Activated CD4-positive, alpha-beta T cell treated with anti-CD3 and anti-CD28 coated beads, Interleukin-2, amount 10 ng/mL, durations not matched to agents 24 days and 14 days (primary cell): ENCODE measurements around the gene RAB6A. TPM values are rescaled to one million over a fixed set of nuclear protein-coding genes. Genes with fewer than 3 reads are reported as not detected.
"Not testable (repeated sequence)": the region's sequence is repeated elsewhere in the genome, so short reads cannot be mapped to it uniquely, and the experiment has no call there.

Source experiments
- DNase-seq: peaks from one replicate; pipeline ENCODE4 v3.0.0; 2022
- H3K27ac Mint-ChIP-seq: one replicate; pipeline ENCODE4 v1.8.0; 2022; ENCODE audit warnings: mild to moderate bottlenecking, mixed read lengths
- H3K27me3 Mint-ChIP-seq: one replicate; pipeline ENCODE4 v1.8.0; 2022; ENCODE audit warnings: mixed read lengths
- H3K36me3 Mint-ChIP-seq: one replicate; pipeline ENCODE4 v1.8.0; 2022; ENCODE audit warnings: low read depth, mild to moderate bottlenecking, mixed read lengths
- H3K4me1 Mint-ChIP-seq: one replicate; pipeline ENCODE4 v1.8.0; 2021; ENCODE audit warnings: mixed read lengths
- H3K4me3 Mint-ChIP-seq: one replicate; pipeline ENCODE4 v1.8.0; 2022; ENCODE audit warnings: mild to moderate bottlenecking, moderate library complexity, mixed read lengths
- H3K9me3 Mint-ChIP-seq: one replicate; pipeline ENCODE4 v1.8.0; 2021; ENCODE audit warnings: mixed read lengths
- intact Hi-C: fragments of 100-400 bp; cut with micrococcal nuclease; formaldehyde crosslinking; loops from one replicate; pipeline ENCODE4 v1.15.1; 2023
- total RNA-seq: library from RNA; stranded (reverse); gene quantifications from 2 replicates; pipeline ENCODE4 v1.2.3, GENCODE V29; 2022

RAB6A gene
- total RNA-seq, 1 donor from 2014 or later: 79.5 TPM

DNA sequence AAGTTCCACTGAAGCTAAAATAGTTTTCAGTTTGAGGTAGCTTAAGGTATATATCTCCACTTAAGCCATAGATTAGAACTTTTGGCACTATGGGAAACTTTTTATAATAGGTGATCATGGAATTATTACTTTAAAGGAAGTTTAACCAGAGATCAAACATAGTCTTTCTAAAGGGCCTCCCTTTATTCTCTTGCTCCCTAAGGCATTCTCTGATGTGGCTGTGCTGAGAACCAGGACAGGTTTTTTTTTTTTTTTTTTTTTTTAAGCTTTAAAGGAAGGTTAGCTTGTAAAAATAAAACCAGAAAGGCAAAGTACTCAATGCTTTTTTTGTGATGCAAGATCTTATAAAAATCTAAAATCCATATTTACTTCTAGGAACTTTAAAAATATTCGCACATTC is 23.9 kb upstream of the RAB6A start:
- no peak for DNase-seq
- H3K36me3 Mint-ChIP-seq: no peaks in the 10 kb centered on the region
- no peaks in the 10 kb centered on the region for H3K27me3 Mint-ChIP-seq
- H3K4me1 Mint-ChIP-seq: peaks cover 14% of the 10 kb centered on the region
- H3K9me3 Mint-ChIP-seq: no peaks in the 10 kb centered on the region
- H3K4me3 Mint-ChIP-seq: no peak overlapping the region
- no peak overlapping the region for H3K27ac Mint-ChIP-seq
- intact Hi-C loops: loop anchor here (5.0 kb wide), 1 partner anchor 388 kb away; the partner anchor contains the start of genes C2CD3 and PPME1

DNA sequence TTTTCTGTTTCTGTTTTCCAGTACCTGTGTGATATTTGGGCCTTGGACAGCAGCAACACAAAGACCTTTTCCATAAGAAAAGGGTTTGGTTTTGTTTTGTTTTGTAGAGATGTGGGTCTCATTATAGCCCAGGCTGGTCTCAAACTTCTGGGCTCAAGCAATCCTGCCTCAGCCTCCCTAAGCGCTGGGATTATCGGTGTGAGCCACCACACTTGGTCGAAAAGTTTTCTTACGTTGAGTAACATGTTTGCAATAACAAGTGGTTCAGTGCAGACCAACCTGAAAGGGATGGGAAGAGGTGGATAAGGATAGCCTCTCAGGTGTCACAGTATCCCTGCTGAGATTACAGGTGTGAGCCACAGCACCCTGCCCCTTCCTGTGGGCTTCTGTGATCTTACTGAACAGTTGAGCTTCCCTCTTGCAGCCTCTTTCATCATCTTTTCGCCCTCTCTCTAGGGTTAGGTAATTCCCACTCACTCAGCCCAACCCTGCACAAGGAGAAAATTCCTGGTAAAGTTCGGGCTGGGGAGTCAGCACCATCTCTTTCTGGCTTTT is 23.3 kb upstream of the RAB6A start:
- Mint-ChIP-seq H3K27ac (no peak overlapping the region), H3K27me3 (no peaks in the 10 kb centered on the region), H3K4me3 (no peak overlapping the region), H3K36me3 (no peaks in the 10 kb centered on the region), H3K9me3 (no peaks in the 10 kb centered on the region), H3K4me1 (peaks cover 12% of the 10 kb centered on the region)
- DNase-seq: no peak
- intact Hi-C loops: no loop called here

DNA sequence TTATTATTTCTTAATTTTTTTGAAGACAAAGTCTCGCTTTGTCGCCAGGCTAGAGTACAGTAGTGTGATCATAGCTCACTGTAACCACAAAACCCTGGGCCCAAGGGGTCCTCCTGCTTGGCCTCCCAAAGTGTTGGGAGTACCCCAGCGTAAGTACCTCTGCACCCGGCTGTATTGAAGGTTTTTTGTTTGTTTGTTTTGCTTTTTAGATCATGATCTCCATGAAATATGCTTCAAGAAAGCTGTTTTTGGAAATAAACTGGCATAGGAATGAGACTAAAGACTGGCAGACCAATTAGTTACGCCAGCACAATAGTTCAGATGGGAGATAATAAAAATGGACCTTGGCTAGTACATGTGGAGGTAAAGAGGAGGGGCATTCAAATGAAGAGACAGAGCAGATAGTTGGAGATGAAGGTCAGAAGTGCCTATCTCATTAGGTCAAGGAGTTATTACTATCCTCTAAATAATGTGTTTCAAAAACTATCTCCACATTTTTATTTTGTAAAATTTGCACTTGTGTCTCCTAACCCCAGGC is 22.7 kb upstream of the RAB6A start:
- H3K4me3 Mint-ChIP-seq: no peak overlapping the region
- no peaks in the 10 kb centered on the region for H3K27me3 Mint-ChIP-seq
- H3K9me3 Mint-ChIP-seq: no peaks in the 10 kb centered on the region
- H3K36me3 Mint-ChIP-seq: no peaks in the 10 kb centered on the region
- intact Hi-C loops: no loop called here
- H3K27ac Mint-ChIP-seq: no peak overlapping the region
- no peak for DNase-seq
- peaks cover 15% of the 10 kb centered on the region for H3K4me1 Mint-ChIP-seq

DNA sequence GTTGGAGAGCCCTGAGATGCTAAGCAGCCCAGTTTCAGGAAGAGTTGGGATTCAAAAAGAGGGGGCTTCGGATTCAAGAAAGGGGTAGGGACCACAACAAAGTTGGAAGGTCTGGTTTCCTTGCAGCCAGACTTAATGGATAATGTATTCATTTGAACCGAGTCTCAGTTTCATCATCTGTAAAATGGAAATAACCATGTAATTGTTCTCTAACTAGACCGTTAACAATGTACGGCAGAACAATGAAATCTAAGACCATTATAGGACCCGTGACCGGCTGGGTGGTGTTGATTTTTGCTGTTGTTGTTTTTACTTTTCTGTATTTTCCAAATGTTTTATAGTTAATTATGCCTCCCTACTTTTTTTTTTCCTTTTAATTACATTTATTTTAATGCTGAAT is 20.4 kb upstream of the RAB6A start:
- no peaks in the 10 kb centered on the region for H3K9me3 Mint-ChIP-seq
- no peaks in the 10 kb centered on the region for H3K36me3 Mint-ChIP-seq
- H3K27ac Mint-ChIP-seq: peak overlapping the region; percentile 54
- H3K4me3 Mint-ChIP-seq: no peak overlapping the region
- intact Hi-C loops: no loop called here
- no peaks in the 10 kb centered on the region for H3K27me3 Mint-ChIP-seq
- H3K4me1 Mint-ChIP-seq: peaks cover 10% of the 10 kb centered on the region
- DNase-seq: no peak

DNA sequence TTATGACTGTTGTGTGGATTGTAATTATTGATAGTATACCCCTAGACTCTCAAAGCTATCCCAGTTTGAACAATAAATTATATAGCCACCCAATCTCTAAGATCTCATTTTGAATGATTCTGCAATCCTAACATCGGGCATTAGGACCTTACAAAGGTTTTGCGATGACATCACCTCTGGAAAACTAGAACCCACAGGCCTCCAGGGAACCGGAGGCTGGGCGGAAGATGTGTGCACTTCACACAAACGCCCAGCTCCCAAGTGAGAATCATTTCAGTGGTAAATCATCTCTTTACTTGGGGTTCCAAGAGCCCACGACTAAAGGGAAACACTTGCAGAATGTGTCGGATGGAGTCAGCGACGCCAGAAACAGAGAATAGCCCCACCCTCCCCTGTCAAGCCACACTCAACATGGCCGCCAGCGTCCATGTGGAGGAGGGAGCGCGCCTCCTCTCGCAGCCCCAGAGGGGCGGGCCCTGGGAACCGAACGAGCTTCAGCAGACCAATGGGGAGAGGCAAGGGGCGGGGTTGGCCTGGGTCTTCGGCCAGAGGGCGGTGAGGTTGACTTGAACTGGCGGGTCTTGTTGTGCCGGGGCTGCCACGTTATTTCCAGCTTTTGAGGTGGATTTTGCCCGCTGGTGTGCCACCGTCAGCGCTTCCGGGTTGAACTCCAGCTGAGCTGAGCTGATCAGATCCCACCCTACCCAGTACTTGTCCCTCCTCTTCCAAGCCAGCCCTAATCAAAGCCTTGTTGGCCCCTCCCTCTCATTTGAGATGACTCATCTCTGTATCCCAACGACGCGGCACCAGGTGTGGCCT is 18.4 kb upstream of the RAB6A start:
- no peaks in the 10 kb centered on the region for H3K36me3 Mint-ChIP-seq
- no peaks in the 10 kb centered on the region for H3K27me3 Mint-ChIP-seq
- H3K27ac Mint-ChIP-seq: peak overlapping the region; percentile 98
- intact Hi-C loops: loop anchor here (1.0 kb wide), 3 partner anchors 9 to 97 kb away; partner anchors contain the start of genes COA4, PAAF1 and RAB6A
- H3K4me1 Mint-ChIP-seq: peaks cover 8% of the 10 kb centered on the region
- no peaks in the 10 kb centered on the region for H3K9me3 Mint-ChIP-seq
- H3K4me3 Mint-ChIP-seq: peak overlapping the region; percentile 92
- DNase-seq: peak; percentile 99

DNA sequence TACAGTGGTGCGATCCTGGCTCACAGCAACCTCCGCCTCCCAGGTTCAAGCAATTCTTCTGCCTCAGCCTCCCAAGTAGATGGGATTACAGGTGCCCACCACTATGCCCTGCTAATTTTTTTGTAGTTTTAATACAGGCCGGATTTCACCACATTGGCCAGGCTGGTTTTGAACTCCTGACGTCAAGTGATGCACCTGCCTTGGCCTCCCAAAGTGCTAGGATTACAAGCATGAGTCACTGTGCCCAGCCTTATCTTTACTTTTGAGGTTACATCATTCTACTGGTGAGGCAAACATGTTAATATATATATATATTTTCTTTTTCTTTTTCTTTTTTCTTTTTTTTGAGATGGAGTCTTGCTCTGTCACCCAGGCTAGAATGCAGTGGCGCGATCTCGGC is 9.9 kb upstream of the RAB6A start:
- H3K4me3 Mint-ChIP-seq, DNase-seq, H3K9me3 Mint-ChIP-seq, intact Hi-C loops, H3K36me3 Mint-ChIP-seq, H3K27ac Mint-ChIP-seq, H3K4me1 Mint-ChIP-seq: not testable (repeated sequence)
- H3K27me3 Mint-ChIP-seq: peaks cover 19% of the 10 kb centered on the region

DNA sequence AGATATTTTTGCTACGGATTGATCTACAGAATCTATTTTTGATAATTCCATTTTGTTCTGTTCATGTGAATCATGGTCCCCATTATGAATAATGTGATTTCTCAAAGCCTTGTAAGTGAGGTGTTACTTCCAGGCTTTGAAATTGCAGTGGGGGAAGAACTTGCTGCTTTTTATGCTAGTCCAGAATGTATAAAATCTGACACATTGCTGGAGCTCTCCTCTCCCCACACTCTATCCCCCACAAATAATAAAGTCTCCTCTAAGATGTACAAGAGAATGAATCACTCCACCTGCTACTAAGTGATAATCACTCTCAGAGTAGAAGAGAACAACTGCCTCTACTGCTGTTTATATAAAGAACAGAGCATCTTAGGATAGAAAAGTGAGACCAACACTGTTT is 5.9 kb upstream of the RAB6A start:
- no peak for DNase-seq
- intact Hi-C loops: no loop called here

DNA sequence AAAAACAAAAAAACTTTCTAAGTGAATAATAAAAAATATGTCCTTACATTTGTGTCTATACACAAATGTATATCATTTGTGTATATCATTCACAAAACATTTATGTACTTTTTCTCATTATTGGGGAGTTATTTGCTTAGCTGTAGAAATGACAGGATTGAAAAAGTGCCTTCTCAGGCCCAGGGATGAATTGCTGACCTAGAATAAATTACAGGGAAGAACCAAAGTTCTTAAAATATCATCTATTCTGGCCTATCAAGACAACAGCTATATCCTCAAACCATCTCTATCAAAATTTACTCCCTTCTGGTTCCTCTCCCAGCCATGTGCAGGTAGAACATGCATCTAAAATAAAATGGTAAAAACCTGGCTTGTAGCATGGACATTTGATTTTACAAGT is 1.9 kb upstream of the RAB6A start:
- Mint-ChIP-seq H3K27ac (no peak overlapping the region), H3K36me3 (peaks cover 4% of the 10 kb centered on the region), H3K4me1 (peaks cover 30% of the 10 kb centered on the region), H3K4me3 (no peak overlapping the region), H3K9me3 (no peaks in the 10 kb centered on the region), H3K27me3 (peaks cover 15% of the 10 kb centered on the region)
- intact Hi-C loops: no loop called here
- no peak for DNase-seq

More for the DNA sequence above, 5.9 kb upstream of the RAB6A start:
- H3K36me3 Mint-ChIP-seq: no peaks in the 10 kb centered on the region
- H3K4me3 Mint-ChIP-seq: no peak overlapping the region
- H3K27ac Mint-ChIP-seq: no peak overlapping the region
- peaks cover 19% of the 10 kb centered on the region for H3K27me3 Mint-ChIP-seq
- no peaks in the 10 kb centered on the region for H3K9me3 Mint-ChIP-seq
- peaks cover 5% of the 10 kb centered on the region for H3K4me1 Mint-ChIP-seq

DNA sequence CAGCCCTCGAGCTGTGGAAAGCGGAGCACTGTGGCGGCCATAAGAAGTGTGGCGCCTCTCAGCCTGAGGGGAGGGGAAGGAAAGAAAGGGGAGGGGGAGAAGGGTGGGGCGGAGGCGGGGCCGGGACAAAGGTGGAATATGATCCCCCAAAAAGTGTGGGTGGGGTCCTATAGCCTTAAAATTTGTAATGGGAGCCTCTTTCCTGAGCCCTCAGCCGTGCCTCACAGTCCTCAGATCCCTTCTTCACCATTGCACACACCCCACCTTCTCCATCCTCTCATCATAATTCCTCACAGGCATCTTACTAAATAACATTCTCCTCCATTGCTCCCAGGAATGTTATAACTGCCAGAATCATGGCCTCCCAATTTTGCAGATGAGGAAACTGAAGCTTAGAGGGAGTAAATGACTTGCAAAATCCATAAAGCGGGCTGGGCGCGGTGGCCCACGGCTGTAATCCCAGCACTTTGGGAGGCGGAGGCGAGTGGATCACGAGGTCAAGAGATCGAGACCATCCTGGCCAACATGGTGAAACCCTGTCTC is 600 bp upstream of the RAB6A start:
- H3K27ac Mint-ChIP-seq: peak overlapping the region; percentile 92
- H3K4me1 Mint-ChIP-seq: peaks cover 32% of the 10 kb centered on the region
- H3K36me3 Mint-ChIP-seq: peaks cover 8% of the 10 kb centered on the region
- H3K9me3 Mint-ChIP-seq: no peaks in the 10 kb centered on the region
- H3K4me3 Mint-ChIP-seq: peak overlapping the region; percentile 97
- peaks cover 7% of the 10 kb centered on the region for H3K27me3 Mint-ChIP-seq
- intact Hi-C loops: loop anchor here (1.0 kb wide), 5 partner anchors 18 to 410 kb away; partner anchors contain the start of genes C2CD3, FAM168A, MRPL48 and PPME1
- DNase-seq: no peak

DNA sequence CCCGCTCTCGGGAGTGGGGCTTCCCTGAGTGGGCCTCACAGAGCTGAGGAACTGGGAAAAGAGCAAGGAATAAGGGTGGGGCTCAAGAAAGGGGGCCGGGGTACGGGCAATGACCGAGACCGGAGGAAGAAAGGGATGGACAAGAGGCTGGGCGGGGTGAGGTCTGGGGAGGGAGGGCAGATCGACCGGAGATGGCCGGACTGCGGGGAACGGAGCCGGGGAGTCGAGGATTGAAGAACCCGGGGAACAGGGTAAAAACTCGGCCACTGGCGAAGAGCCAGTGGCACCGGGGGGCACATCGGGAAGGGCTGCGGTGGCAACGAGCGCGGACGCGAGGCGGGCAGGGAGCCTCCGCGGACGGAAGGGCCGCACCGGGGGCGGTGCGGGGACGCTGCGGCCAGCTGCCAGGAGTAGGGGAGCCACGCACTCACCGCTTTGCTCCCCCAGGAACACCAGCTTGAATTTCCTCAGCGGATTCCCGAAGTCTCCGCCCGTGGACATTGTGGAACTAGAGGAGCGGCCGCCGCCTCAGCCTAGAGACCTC is 667 bp downstream of the RAB6A start:
- Mint-ChIP-seq H3K9me3 (no peaks in the 10 kb centered on the region), H3K27ac (peak overlapping the region; percentile 92), H3K36me3 (peaks cover 12% of the 10 kb centered on the region), H3K27me3 (peaks cover 3% of the 10 kb centered on the region), H3K4me1 (peaks cover 35% of the 10 kb centered on the region), H3K4me3 (peak overlapping the region; percentile 97)
- intact Hi-C loops: no loop called here
- no peak for DNase-seq

DNA sequence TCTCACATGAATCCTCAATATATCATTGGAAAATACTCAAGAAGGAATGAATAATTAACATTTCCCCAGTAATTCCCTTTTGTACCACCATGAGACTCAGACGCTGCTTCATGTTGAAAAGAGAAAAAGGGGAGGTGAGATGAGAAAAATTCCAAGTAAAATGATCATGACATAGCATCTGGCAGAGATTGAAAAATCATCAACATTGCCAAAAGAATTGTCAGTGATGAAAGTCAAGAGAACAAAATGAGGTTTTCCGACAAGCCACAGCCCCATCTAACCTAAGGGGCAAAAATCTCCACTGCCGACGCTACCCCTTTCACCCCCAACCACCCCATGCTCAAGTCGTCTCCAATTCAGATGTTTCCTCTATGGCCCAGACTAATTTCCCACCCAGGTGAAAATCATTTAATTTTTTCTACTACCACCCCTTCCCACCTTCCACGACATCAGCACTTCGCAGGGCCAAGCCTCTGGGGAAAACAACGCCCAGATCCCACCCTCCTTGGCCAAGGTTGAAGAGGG is 1.2 kb downstream of the RAB6A start:
- H3K4me1 Mint-ChIP-seq: peaks cover 35% of the 10 kb centered on the region
- intact Hi-C loops: no loop called here
- peaks cover 3% of the 10 kb centered on the region for H3K27me3 Mint-ChIP-seq
- DNase-seq: no peak
- H3K36me3 Mint-ChIP-seq: peaks cover 12% of the 10 kb centered on the region
- no peaks in the 10 kb centered on the region for H3K9me3 Mint-ChIP-seq
- H3K4me3 Mint-ChIP-seq: peak overlapping the region; percentile 97
- H3K27ac Mint-ChIP-seq: peak overlapping the region; percentile 92

DNA sequence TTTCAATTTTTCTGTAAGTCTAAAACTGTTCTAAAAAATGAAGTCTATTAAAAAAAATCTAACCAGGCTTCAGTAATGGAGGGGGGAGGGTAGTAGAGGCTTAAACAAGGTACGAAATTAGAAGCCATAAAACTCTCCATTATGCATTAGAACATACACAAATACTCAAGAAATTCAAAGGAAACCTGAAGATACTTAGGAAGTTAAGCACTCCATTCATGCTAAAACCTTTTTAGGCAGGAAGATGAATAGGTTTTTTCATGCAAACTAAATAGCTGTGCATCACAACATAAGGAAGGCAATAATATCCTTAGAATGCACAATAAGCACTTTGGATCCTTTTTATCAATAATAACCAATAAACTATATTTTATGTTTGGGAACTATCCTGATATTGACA is 2.4 kb downstream of the RAB6A start:
- no peaks in the 10 kb centered on the region for H3K9me3 Mint-ChIP-seq
- peaks cover 34% of the 10 kb centered on the region for H3K4me1 Mint-ChIP-seq
- H3K27ac Mint-ChIP-seq: no peak overlapping the region
- no peaks in the 10 kb centered on the region for H3K27me3 Mint-ChIP-seq
- peaks cover 14% of the 10 kb centered on the region for H3K36me3 Mint-ChIP-seq
- intact Hi-C loops: no loop called here
- peak overlapping the region; percentile 97 for H3K4me3 Mint-ChIP-seq
- no peak for DNase-seq

DNA sequence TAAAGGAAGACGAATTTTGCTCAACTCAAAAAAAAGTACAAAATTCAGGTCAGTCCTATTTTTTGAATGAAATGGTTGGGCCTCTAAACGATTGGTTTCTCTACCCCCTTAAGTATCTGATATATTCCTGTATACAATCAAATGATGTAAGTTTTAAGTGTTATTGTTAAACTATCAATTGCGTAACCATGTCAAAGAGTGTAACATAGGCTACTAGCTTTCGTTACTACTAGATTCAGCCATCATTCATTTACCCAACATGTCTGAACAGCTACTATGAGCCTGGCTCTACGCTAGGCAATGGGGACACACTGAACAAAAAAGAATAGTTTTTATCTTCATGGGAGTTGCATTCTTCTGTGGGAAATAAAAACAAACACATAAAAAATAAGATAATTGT is 3.3 kb downstream of the RAB6A start:
- Mint-ChIP-seq H3K27me3 (no peaks in the 10 kb centered on the region), H3K9me3 (no peaks in the 10 kb centered on the region), H3K4me1 (peaks cover 33% of the 10 kb centered on the region), H3K36me3 (peaks cover 14% of the 10 kb centered on the region), H3K27ac (no peak overlapping the region), H3K4me3 (no peak overlapping the region)
- no peak for DNase-seq
- intact Hi-C loops: no loop called here

DNA sequence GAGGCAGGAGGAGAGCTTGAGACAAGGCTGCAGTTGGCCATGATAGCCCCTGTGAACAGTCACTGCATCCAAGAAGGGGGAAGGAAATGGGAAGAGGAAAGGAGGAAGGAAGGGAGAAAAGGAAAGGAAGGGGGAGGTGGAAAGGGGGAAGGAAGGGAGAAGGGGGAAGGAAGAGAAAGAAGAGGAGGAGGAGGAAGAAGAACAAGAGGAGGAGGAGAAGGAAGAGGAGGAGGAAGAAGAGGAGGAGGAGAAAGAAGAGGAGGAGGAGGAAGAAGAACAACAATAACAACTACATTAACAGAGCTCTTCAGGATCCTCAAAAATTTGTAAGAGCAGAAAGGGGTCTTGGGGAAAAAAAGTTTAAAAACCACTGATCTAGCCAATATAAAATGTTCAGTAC is 5.2 kb downstream of the RAB6A start:
- intact Hi-C loops: no loop called here

More for the DNA sequence above, 5.2 kb downstream of the RAB6A start:
- Mint-ChIP-seq H3K36me3 (peaks cover 17% of the 10 kb centered on the region), H3K4me1 (peaks cover 41% of the 10 kb centered on the region), H3K4me3 (no peak overlapping the region), H3K27me3 (no peaks in the 10 kb centered on the region), H3K9me3 (no peaks in the 10 kb centered on the region), H3K27ac (no peak overlapping the region)
- DNase-seq: no peak
